ENCODE data around the gene MT1A.

The MT1A gene

GRCh38 chr16:56637814-56638750 lies at the start of gene MT1A:
Gene MT1A, plus strand, starts transcription at chr16:56638666. Its CDS starts 73 bp downstream, at chr16:56638739.
- no peak within 1 kb of the TSS for H3K9ac ChIP-seq (ENCODE audit: insufficient read length)
- DNase-seq (ENCODE audit: low read depth, low spot score): no peak

GRCh38 chr16:56588781-56589140 lies 49.7 kb upstream of the MT1A start:
- Histone ChIP-seq H3K4me3 (no peak overlapping the region), H3K9ac (ENCODE audit: insufficient read length) (no peak overlapping the region), H3K36me3 (ENCODE audit: insufficient read depth, low read length) (no peaks in the 10 kb centered on the region), H3K27ac (no peak overlapping the region), H3K9me3 (ENCODE audit: low read depth, low read length) (no peaks in the 10 kb centered on the region)
- TF ChIP-seq POLR2AphosphoS5 (IDR thresholded peaks at IDR 0.05; ENCODE audit: borderline replicate concordance, low read depth, low read length) (no peak), EZH2 (IDR thresholded peaks at IDR 0.05) (no peak), FOXP2 (optimal IDR thresholded peaks at IDR 0.05; ENCODE audit: control extremely low read depth, extremely low read length, insufficient read depth) (no peak)
- no peak for DNase-seq (ENCODE audit: low read depth, low spot score)

More at GRCh38 chr16:56637814-56638750, at the start of gene MT1A:
- TF ChIP-seq FOXP2 (optimal IDR thresholded peaks at IDR 0.05; ENCODE audit: control extremely low read depth, extremely low read length, insufficient read depth) (no peak), POLR2AphosphoS5 (IDR thresholded peaks at IDR 0.05; ENCODE audit: borderline replicate concordance, low read depth, low read length) (no peak), EZH2 (IDR thresholded peaks at IDR 0.05) (no peak)
- Histone ChIP-seq H3K27ac (no peak within 1 kb of the TSS), H3K36me3 (ENCODE audit: insufficient read depth, low read length) (no peaks in the 10 kb centered on the region), H3K9me3 (ENCODE audit: low read depth, low read length) (no peaks in the 10 kb centered on the region), H3K4me3 (no peak within 1 kb of the TSS)

GRCh38 chr16:56589141-56590039 lies 49.1 kb upstream of the MT1A start, which contains the start of gene MT3:
Gene MT3, plus strand, starts transcription at chr16:56589528. Its CDS starts 63 bp downstream, at chr16:56589591.
- TF ChIP-seq POLR2AphosphoS5 (IDR thresholded peaks at IDR 0.05; ENCODE audit: borderline replicate concordance, low read depth, low read length) (no peak), EZH2 (IDR thresholded peaks at IDR 0.05) (no peak), FOXP2 (optimal IDR thresholded peaks at IDR 0.05; ENCODE audit: control extremely low read depth, extremely low read length, insufficient read depth) (no peak)
- H3K36me3 ChIP-seq (ENCODE audit: insufficient read depth, low read length): no peaks in the 10 kb centered on the region
- no peak within 1 kb of the TSS for H3K27ac ChIP-seq
- H3K9me3 ChIP-seq (ENCODE audit: low read depth, low read length): no peaks in the 10 kb centered on the region
- H3K4me3 ChIP-seq: no peak within 1 kb of the TSS
- DNase-seq (ENCODE audit: low read depth, low spot score): no peak
- H3K9ac ChIP-seq (ENCODE audit: insufficient read length): no peak within 1 kb of the TSS

- Histone ChIP-seq H3K9ac (ENCODE audit: insufficient read length) (no peak overlapping the region), H3K27ac (no peak overlapping the region), H3K9me3 (ENCODE audit: low read depth, low read length) (no peaks in the 10 kb centered on the region), H3K4me3 (no peak overlapping the region), H3K36me3 (ENCODE audit: insufficient read depth, low read length) (no peaks in the 10 kb centered on the region)
- TF ChIP-seq POLR2AphosphoS5 (IDR thresholded peaks at IDR 0.05; ENCODE audit: borderline replicate concordance, low read depth, low read length) (no peak), FOXP2 (optimal IDR thresholded peaks at IDR 0.05; ENCODE audit: control extremely low read depth, extremely low read length, insufficient read depth) (no peak), EZH2 (IDR thresholded peaks at IDR 0.05) (no peak)
- DNase-seq (ENCODE audit: low read depth, low spot score): no peak
Measured at GRCh38 chr16:56591377-56592060, 46.9 kb upstream of the MT1A start.

GRCh38 chr16:56593573-56594291 lies 44.7 kb upstream of the MT1A start:
- Histone ChIP-seq H3K4me3 (no peak overlapping the region), H3K36me3 (ENCODE audit: insufficient read depth, low read length) (no peaks in the 10 kb centered on the region), H3K27ac (no peak overlapping the region), H3K9me3 (ENCODE audit: low read depth, low read length) (no peaks in the 10 kb centered on the region), H3K9ac (ENCODE audit: insufficient read length) (no peak overlapping the region)
- TF ChIP-seq EZH2 (IDR thresholded peaks at IDR 0.05) (no peak), FOXP2 (optimal IDR thresholded peaks at IDR 0.05; ENCODE audit: control extremely low read depth, extremely low read length, insufficient read depth) (no peak), POLR2AphosphoS5 (IDR thresholded peaks at IDR 0.05; ENCODE audit: borderline replicate concordance, low read depth, low read length) (no peak)
- DNase-seq (ENCODE audit: low read depth, low spot score): no peak

- Histone ChIP-seq H3K9ac (ENCODE audit: insufficient read length) (no peak overlapping the region), H3K27ac (no peak overlapping the region), H3K36me3 (ENCODE audit: insufficient read depth, low read length) (no peaks in the 10 kb centered on the region), H3K4me3 (no peak overlapping the region), H3K9me3 (ENCODE audit: low read depth, low read length) (no peaks in the 10 kb centered on the region)
- TF ChIP-seq FOXP2 (optimal IDR thresholded peaks at IDR 0.05; ENCODE audit: control extremely low read depth, extremely low read length, insufficient read depth) (no peak), POLR2AphosphoS5 (IDR thresholded peaks at IDR 0.05; ENCODE audit: borderline replicate concordance, low read depth, low read length) (no peak)
- no peak for DNase-seq (ENCODE audit: low read depth, low spot score)
Measured at GRCh38 chr16:56594292-56594619, 44.2 kb upstream of the MT1A start.

GRCh38 chr16:56600398-56600999 lies 38.0 kb upstream of the MT1A start:
- TF ChIP-seq EZH2 (IDR thresholded peaks at IDR 0.05) (no peak), FOXP2 (optimal IDR thresholded peaks at IDR 0.05; ENCODE audit: control extremely low read depth, extremely low read length, insufficient read depth) (no peak), POLR2AphosphoS5 (IDR thresholded peaks at IDR 0.05; ENCODE audit: borderline replicate concordance, low read depth, low read length) (no peak)
- no peaks in the 10 kb centered on the region for H3K9me3 ChIP-seq (ENCODE audit: low read depth, low read length)
- DNase-seq (ENCODE audit: low read depth, low spot score): no peak
- no peak overlapping the region for H3K9ac ChIP-seq (ENCODE audit: insufficient read length)
- no peaks in the 10 kb centered on the region for H3K36me3 ChIP-seq (ENCODE audit: insufficient read depth, low read length)
- H3K4me3 ChIP-seq: no peak overlapping the region
- no peak overlapping the region for H3K27ac ChIP-seq
